RPMI8226 (cell line): ENCODE data around the gene ANGPTL1.
"Not testable (repeated sequence)": the region's sequence is repeated elsewhere in the genome, so short reads cannot be mapped to it uniquely, and the experiment has no call there.

ENCODE experiments used
- DNase-seq: peaks from one replicate; pipeline ENCODE4 v3.0.0-alpha.2; 2015

Gene ANGPTL1

GRCh38 chr1:178864326-178864725 is 6.6 kb downstream of the ANGPTL1 start:
- no peak for DNase-seq

- no peak for DNase-seq
These were observed 8.0 kb downstream of the ANGPTL1 start for GRCh38 chr1:178862864-178863263.

- no peak for DNase-seq
These were observed 8.5 kb downstream of the ANGPTL1 start for GRCh38 chr1:178862416-178862815.

- DNase-seq = no peak
These were observed 13.8 kb downstream of the ANGPTL1 start for GRCh38 chr1:178857126-178857525.

GRCh38 chr1:178849918-178850317 is 21.0 kb downstream of the ANGPTL1 start:
- DNase-seq = no peak

GRCh38 chr1:178847919-178848318 is 23.0 kb downstream of the ANGPTL1 start:
- DNase-seq = not testable (repeated sequence)

- DNase-seq = no peak
These were observed 23.5 kb downstream of the ANGPTL1 start for GRCh38 chr1:178847396-178847849.

GRCh38 chr1:178846306-178846705 is 24.6 kb downstream of the ANGPTL1 start:
- DNase-seq = no peak

- no peak for DNase-seq
These were observed 26.4 kb downstream of the ANGPTL1 start for GRCh38 chr1:178844436-178844835.

GRCh38 chr1:178825167-178825566 is 45.7 kb downstream of the ANGPTL1 start:
- DNase-seq = no peak

- no peak for DNase-seq
These were observed 49.6 kb downstream of the ANGPTL1 start for GRCh38 chr1:178821134-178821866.

- DNase-seq = no peak
These were observed 51.8 kb downstream of the ANGPTL1 start for GRCh38 chr1:178819123-178819522.

GRCh38 chr1:178818416-178818815 is 52.5 kb downstream of the ANGPTL1 start:
- no peak for DNase-seq

- no peak for DNase-seq
These were observed 60.3 kb downstream of the ANGPTL1 start for GRCh38 chr1:178810585-178810984.

- DNase-seq = no peak
These were observed 62.3 kb downstream of the ANGPTL1 start for GRCh38 chr1:178808529-178808928.

GRCh38 chr1:178806665-178807300 is 64.1 kb downstream of the ANGPTL1 start:
- no peak for DNase-seq

GRCh38 chr1:178802873-178803272 is 68.0 kb downstream of the ANGPTL1 start:
- no peak for DNase-seq
